Brain microvascular endothelial cell (primary cell): Measurements from ENCODE around the gene PGLYRP2.

Experiments used
- DNase-seq: peaks from one replicate; pipeline ENCODE4 v3.0.0-alpha.2; 2020
- H3K27ac ChIP-seq: fragments of 250-450 bp; sonication (Bioruptor Pico); 2 replicates; pipeline ENCODE4 v1.5.1; 2020; ENCODE audit warnings: mild to moderate bottlenecking, moderate library complexity
- H3K27me3 ChIP-seq: fragments of 250-450 bp; sonication (Bioruptor Pico); replicated peaks from 2 replicates; pipeline ENCODE4 v1.5.1; 2020; ENCODE audit warnings: mild to moderate bottlenecking
- H3K36me3 ChIP-seq: fragments of 250-450 bp; sonication (Bioruptor Pico); replicated peaks from 2 replicates; pipeline ENCODE4 v1.5.1; 2020; ENCODE audit warnings: mild to moderate bottlenecking
- H3K4me3 ChIP-seq: 2 replicates; pipeline ENCODE4 v1.5.1; 2011; ENCODE audit warnings: low read depth, mild to moderate bottlenecking, control low read depth, low read length, moderate library complexity
- CTCF ChIP-seq: IDR thresholded peaks from 2 replicates; pipeline ENCODE4 v1.5.1; 2011; ENCODE audit warnings: low read depth, mild to moderate bottlenecking, moderate library complexity, low read length, control low read depth, inconsistent platforms; ENCODE audit errors: missing control alignments
- in situ Hi-C: cut with HindIII; loops from 2 replicates; pipeline ENCODE4 v1.10.0; 2017; ENCODE audit warnings: low sequenced_read_pairs, low pct_ligation_motif_present

Gene PGLYRP2

GRCh38 chr19:15468675-15469512, 10.4 kb downstream of the PGLYRP2 start:
- in situ Hi-C loops: no loop called here
- no peaks in the 10 kb centered on the region for H3K36me3 ChIP-seq
- no peak for TF ChIP-seq CTCF
- peaks cover 9% of the 10 kb centered on the region for H3K27me3 ChIP-seq
- DNase-seq: no peak
- no peak overlapping the region for H3K4me3 ChIP-seq
- no peak overlapping the region for H3K27ac ChIP-seq

- Histone ChIP-seq H3K27ac (no peak overlapping the region), H3K4me3 (no peak overlapping the region), H3K36me3 (no peaks in the 10 kb centered on the region), H3K27me3 (peaks cover 9% of the 10 kb centered on the region)
- no peak for DNase-seq
- no peak for TF ChIP-seq CTCF
- in situ Hi-C loops: no loop called here
Measured at GRCh38 chr19:15467734-15468214, 11.5 kb downstream of the PGLYRP2 start.

GRCh38 chr19:15466851-15467733, 12.2 kb downstream of the PGLYRP2 start:
- DNase-seq: peak; percentile 54
- Histone ChIP-seq H3K4me3 (no peak overlapping the region), H3K36me3 (no peaks in the 10 kb centered on the region), H3K27ac (peak overlapping the region; percentile 35), H3K27me3 (peaks cover 9% of the 10 kb centered on the region)
- no peak for TF ChIP-seq CTCF
- in situ Hi-C loops: no loop called here

GRCh38 chr19:15464394-15465385, 14.6 kb downstream of the PGLYRP2 start, which contains the start of gene RASAL3:
Gene RASAL3, minus strand, starts transcription at chr19:15464544. Its CDS starts 186 bp downstream, at chr19:15464358.
- Histone ChIP-seq H3K27ac (no peak within 1 kb of the TSS), H3K36me3 (no peaks in the 10 kb centered on the region), H3K4me3 (no peak within 1 kb of the TSS), H3K27me3 (peaks cover 7% of the 10 kb centered on the region)
- no peak for TF ChIP-seq CTCF
- DNase-seq: no peak
- in situ Hi-C loops: no loop called here

GRCh38 chr19:15463861-15464371, 15.4 kb downstream of the PGLYRP2 start:
- Histone ChIP-seq H3K27ac (no peak overlapping the region), H3K36me3 (no peaks in the 10 kb centered on the region), H3K27me3 (no peaks in the 10 kb centered on the region), H3K4me3 (no peak overlapping the region)
- in situ Hi-C loops: no loop called here
- TF ChIP-seq CTCF: no peak
- DNase-seq: no peak
